HG03103 (cell line): Measurements from ENCODE around the gene MPZL2.

Experiments used
- ATAC-seq: cut with Tn5 transposase; IDR thresholded peaks from one replicate; pipeline ENCODE4 v1.9.1; 2021; ENCODE audit warnings: low read depth; ENCODE audit not compliant: unreplicated experiment

MPZL2 gene

DNA sequence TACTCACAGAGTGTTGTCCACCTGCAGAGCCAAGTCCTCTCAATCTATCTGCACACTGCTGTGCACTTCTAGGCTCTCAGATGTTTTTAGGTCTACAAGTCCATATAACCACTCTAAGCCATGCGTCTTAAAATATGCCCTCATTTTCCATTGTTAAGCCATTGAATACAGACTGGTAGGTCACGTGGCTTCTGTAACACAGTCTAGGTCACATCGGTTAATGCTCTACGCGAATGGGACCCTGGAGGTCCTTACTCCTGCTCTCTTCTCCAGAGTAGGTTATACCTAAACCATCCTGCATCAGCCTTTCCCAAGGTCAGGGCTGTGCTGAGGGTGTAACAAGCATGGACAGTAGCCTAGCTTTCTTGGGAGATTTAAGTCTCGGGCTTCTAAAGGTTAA, 40.1 kb downstream of the MPZL2 start:
- ATAC-seq, result no peak

DNA sequence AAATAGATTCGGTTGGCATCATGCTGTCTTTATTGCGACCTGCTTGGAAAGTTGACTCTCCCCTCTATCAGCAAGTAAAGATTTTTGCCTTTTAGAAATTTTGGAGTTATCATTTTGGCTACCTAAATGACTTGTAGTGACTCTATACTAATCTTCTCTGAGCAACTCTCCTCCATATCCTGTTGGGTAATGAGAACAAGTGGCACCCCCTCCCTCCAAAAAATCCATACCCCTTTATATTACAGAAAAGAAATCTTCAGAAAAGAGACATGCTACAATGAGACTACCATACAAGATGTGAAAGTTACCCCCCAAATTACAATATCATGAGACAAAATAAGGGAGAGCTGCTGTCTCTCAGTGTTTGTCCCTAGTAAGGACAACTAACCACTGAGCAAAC, 40.5 kb downstream of the MPZL2 start:
- ATAC-seq, result no peak

DNA sequence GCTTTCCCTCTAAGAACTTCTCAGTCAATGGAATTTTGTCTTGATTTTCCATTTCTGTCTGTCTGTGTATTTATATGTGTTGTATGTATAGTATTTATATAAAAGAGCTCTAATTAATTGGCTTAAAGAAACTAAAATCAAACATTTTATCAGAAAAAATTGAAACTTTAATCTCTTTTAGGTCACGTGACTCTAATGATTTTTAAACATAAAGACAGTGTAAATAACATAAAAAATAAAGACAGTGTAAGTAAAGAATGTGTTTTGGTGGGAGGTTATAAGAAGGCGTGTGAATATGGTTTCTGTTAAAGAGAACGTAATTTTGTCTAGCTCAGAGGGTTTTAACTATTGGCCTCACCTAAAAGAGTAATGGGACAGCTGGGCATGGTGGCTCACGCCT, 41.7 kb downstream of the MPZL2 start:
- no peak for ATAC-seq

DNA sequence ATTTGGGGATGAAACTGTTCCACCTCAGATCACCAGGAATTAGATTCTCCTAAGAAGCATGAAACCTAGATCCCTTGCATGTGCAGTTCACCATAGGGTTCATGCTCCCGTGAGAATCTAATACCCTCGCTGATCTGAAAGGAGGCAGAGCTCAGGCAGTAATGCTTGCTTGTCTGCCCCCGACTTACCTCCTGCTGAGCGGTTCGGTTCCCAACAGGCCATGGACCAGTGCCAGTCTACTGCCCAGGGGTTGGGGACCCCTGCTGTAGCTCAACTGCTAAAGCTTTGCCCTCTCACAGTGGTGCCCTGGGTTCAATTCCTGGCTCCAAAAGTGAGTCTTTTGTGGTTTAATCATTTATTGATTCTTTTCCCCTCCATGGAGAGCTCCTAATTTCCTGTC, 42.7 kb downstream of the MPZL2 start:
- no peak for ATAC-seq

DNA sequence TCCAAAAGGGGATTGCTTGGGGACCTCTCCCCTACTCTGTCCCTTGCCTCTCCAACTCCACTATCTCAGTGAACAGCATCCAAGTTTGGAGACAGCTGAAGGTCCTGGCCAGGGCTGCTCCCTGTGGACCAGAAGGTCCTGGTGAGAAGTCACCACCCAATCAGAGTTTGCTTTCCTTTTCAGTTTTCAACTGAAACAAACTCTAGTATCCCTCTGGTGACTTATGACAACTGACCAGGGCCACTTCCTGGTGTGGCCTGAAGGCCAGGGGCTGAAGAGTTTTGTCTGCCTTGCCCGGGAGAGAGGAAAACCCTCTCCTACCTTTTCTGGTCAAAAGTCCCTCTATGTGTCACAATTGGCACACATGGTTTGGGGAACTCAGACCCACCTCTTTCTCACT, 44.4 kb downstream of the MPZL2 start:
- no peak for ATAC-seq

DNA sequence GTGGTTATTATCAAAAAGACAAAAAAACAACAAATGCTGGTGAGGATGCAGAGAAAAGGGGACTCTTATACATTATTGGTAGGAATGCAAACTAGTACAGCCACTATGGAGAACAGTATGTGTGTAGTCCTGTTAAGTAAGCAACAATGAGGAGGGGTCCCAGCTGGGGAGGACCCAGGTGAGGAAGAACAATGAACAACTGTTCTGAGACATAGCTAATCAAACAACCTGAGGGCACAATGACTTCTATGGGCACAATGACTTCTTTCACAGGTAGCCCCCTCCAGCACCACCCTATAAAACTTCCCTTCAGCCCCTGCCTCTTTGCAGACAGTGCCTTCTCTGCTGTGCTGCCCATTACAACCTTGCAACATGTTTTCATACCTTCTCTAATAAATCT, 44.9 kb downstream of the MPZL2 start:
- no peak for ATAC-seq

GRCh38 chr11:118217575-118217974, 46.5 kb downstream of the MPZL2 start:
- ATAC-seq, result no peak

DNA sequence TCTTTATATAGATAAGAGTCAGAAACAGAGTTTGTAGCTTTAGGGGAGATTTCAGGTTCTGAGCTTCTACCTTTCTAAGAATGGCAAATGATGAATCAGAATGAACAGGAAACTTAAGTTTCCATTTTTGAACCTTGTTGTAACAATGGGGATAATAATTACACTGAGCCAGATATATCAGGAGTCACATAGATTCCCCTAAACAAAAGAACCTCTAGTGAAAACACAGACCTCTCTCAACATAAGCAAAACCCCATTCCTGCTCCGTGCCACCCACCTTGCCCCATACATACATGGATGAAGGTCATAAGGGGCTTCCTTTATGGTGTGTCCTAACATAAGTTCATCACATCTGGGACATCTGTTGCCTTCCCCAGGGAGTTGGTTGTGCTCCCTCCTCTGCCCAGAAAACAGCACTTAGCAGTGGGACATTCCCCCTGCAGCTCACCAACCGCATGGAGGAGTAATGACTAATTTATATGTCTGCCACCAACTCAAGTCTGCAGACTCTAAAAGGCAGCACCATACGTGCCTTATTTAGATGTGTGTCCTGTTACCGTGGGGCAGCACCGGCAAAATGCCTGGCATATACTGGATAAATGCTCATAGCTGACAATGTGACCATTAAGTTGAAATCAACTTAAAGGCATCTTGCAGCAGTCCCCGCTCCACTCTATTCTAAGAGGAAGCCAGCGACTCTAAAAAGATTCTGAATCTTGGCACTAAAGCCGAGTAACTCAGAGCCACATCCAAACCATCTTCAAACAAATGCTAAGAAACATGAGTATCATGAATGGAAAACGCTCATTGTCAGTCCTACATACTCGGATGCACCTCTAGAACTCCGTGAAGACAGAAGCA, 47.2 kb downstream of the MPZL2 start:
- no peak for ATAC-seq

DNA sequence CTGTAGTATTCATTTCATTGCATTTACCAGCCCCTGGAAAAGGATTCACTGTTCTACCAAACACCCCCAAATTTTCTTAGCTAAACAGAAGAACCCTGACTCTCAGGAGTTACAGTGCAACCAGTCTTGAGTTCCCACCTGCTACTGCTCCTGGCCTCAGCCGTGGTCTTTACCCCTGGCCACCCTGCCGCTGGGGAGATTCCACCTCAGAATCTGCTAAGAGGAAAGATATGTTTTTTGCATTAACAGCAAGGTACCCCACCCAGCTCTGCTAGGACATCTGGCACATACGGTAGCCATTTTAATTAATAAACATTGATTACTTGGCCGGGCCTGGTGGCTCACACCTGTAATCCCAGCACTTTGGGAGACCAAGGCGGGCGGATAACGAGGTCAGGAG, 48.3 kb downstream of the MPZL2 start:
- ATAC-seq, result no peak

GRCh38 chr11:118215262-118215661, 48.8 kb downstream of the MPZL2 start:
- no peak for ATAC-seq

DNA sequence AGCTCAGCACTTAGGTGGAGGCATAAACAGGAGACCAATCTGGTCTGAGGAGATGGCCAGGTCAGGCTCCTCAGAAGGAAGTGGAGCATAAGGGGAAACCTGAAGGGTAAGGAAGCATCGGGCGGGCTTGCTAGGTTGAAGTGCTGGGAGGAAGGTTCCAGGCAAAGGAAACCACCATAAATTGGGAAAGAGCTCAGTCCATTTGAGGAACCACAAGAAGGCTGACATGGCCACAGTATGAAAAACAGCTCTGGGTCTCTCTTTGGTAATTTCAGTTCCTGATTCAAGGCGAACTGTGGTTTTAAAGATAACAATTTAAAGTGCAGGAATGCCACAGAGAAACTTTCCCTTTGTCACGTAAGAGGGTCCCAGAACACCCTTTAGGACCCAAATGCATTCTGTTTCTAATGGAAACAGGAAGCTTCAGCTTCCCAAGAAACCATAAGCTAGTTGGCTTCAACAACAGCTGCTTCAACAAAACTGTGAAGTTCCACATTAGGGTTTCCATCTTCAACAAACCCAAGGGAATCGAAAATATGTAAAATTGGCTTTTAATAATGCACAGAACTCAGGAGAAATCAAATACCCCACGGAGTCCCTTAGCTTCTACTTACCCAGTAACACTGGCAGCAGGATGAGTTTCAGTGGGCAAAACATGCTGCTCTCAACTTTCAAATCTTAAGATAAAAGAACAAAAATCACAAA, 49.7 kb downstream of the MPZL2 start:
- no peak for ATAC-seq

GRCh38 chr11:118213781-118214180, 50.3 kb downstream of the MPZL2 start:
- no peak for ATAC-seq

- no peak for ATAC-seq
These were observed 50.9 kb downstream of the MPZL2 start for GRCh38 chr11:118213201-118213600.

DNA sequence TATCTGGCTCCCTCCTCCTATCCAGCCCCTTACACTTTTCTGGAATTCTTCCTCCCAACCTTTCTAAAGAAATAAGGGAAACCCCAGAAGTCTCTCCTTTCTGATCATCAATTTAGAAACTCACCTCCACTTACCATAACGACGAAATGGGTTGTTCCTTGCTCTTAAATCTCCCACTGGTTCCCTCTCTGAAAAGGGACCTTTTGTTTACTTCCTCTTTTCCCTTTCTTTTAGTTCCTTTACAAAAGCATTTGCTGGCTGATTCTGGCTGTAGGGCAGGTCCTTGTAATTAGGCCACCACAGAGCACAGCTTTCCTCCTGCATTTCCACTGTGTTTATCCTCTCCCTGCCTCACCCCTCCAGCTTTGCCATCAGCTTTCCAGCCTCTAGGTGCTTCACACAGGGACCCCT, 51.3 kb downstream of the MPZL2 start:
- ATAC-seq, result no peak

DNA sequence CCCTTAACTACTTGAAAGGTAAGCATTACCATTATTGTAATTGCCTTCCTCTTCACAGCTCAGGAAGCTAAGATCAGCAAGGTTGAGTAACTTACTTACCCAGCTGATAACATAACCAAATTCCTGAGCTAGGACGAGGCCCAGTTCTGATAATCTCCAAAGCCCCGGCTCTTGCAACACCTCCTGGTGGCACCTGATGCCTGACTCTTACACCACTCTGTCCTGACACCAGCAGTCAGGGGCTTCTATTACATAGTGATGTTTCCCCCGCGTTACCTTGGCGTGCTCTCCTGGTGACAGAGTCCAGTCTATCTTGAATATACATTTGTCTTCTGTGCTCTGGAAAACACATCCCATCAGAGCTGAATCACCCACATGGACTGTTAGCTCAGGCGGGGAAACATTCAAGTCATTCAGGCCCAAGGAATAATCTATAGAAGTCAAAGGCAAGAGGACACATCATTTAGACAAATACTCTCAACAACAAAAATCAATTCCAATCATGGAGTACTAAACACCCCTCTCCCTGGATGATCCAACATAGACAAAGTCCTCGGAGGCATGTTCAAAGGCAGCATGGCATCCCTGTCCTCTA, 51.9 kb downstream of the MPZL2 start:
- ATAC-seq, result no peak

DNA sequence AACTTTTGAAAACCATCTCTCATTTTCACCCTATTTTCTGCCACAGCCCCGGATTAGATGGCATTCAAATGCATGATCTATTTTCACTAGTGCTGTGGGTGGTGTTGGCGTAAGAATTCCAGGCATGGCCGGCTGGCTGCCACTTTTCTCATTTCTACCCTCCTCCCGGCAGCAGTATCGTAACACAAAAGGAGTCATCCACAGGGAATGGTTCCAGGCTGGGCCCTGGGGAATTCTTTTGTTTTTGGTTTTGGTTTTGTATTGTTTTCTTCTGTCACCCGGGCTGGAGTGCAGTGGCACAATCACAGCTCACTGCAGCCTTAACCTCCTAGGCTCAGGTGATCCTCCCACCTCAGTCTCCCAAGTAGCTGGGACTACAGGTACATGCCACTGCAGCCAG, 53.1 kb downstream of the MPZL2 start:
- ATAC-seq, result no peak

DNA sequence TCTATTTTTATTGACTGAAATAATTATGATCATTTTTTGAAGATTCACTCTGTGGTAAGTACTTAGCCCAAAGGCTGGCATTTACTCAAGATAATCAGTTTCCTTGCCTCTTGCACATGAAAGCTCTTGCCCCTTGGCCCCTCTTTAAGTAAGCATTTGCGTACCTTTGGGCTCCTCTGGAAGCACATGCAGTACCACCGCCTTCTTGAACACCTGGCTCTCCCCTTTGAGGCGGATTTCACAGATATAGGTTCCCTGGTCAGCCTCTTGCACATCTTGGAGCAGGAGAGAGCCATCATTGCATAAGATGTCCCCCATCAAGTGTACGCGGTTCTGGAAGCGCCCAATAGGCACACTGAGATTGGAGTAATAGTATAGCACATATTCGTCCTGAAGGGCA, 53.8 kb downstream of the MPZL2 start:
- ATAC-seq, result no peak

DNA sequence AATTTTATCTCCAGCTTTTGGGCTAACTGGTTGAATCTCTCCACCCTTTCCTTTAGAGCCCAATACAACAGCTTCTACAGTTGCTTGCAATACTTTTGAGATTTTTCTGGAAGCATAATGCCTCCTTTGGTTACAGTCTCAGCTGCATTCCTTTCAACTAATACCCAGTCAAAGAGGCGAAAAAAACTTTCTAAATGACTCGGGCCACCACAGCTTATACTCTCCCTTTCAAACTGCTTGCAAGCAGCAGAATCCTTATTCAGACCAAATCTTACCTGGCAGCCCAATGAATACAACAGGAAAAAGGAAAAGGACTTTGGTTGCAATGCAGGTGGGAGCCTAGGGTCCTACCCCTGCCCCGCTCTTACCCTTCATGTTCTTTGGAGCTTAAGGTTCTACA, 55.1 kb downstream of the MPZL2 start:
- no peak for ATAC-seq

- ATAC-seq, result no peak
These were observed 57.0 kb downstream of the MPZL2 start for GRCh38 chr11:118207079-118207478.

DNA sequence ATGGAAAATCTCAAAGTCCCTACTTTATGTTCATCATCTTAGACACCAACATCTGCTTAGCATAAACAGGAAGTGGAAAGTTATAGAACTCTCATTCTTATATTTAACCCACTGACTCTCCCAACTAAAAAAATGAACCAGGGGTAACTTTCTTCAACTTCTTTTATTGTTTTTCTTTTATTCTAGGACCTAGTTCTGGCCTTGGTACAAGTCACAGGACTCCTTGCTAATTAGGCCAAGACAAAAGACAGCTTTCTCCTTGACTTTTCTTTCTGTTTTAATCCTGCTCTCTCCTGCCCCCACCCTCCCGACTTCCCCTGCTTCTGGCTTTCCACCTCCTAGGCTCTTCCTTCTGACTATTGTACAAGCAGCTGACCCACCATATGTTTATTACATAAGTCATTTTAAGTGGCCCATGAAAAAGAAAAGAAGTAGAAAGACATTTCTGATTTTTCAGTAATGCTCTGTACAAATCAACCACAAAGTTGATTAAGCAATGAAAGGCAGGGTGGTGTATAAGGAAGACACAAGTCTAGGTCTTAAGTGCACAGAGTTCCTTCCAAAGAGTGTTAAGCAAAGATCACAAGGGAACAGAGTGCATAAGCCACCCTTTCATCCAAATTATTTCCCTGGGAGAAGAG, 57.6 kb downstream of the MPZL2 start:
- ATAC-seq, result no peak
